A549 (cell line): Measurements from ENCODE around the gene ZSWIM1.

Experiments used
- BHLHE40 ChIP-seq: IDR thresholded peaks from 2 replicates; pipeline ENCODE4 v1.6.1; 2012; ENCODE audit warnings: low read depth, low read length, inconsistent platforms
- CBX8 ChIP-seq: fragments of 200-600 bp; sonication (generic); IDR thresholded peaks from 2 replicates; pipeline ENCODE4 v1.6.1; 2016
- TFCP2L1 ChIP-seq: fragments of 250-450 bp; sonication (Bioruptor Pico); IDR thresholded peaks from 2 replicates; pipeline ENCODE4 v1.5.0; 2021; ENCODE audit warnings: mild to moderate bottlenecking
- TP53 ChIP-seq: fragments of 250-450 bp; sonication (Bioruptor Pico); IDR thresholded peaks from 2 replicates; pipeline ENCODE4 v1.5.0; 2021; ENCODE audit warnings: mild to moderate bottlenecking, moderate library complexity
- TF ChIP-seq, protein P1 (sequence below): fragments of >200 bp; sonication (Bioruptor Twin); formaldehyde crosslinking; IDR thresholded peaks from 3 replicates; pipeline ENCODE4 v1.5.1; 2016
- TF ChIP-seq, protein P2 (sequence below): fragments of 150-350 bp; IDR thresholded peaks from 2 replicates; pipeline ENCODE4 v1.6.1; 2014; ENCODE audit warnings: low read depth, mild to moderate bottlenecking, low read length
- TF ChIP-seq, protein P3 (sequence below): fragments of 200-600 bp; sonication (generic); IDR thresholded peaks from 2 replicates; pipeline ENCODE4 v1.6.1; 2016; ENCODE audit warnings: antibody characterized with exemption, mild to moderate bottlenecking, moderate library complexity

DNA sequence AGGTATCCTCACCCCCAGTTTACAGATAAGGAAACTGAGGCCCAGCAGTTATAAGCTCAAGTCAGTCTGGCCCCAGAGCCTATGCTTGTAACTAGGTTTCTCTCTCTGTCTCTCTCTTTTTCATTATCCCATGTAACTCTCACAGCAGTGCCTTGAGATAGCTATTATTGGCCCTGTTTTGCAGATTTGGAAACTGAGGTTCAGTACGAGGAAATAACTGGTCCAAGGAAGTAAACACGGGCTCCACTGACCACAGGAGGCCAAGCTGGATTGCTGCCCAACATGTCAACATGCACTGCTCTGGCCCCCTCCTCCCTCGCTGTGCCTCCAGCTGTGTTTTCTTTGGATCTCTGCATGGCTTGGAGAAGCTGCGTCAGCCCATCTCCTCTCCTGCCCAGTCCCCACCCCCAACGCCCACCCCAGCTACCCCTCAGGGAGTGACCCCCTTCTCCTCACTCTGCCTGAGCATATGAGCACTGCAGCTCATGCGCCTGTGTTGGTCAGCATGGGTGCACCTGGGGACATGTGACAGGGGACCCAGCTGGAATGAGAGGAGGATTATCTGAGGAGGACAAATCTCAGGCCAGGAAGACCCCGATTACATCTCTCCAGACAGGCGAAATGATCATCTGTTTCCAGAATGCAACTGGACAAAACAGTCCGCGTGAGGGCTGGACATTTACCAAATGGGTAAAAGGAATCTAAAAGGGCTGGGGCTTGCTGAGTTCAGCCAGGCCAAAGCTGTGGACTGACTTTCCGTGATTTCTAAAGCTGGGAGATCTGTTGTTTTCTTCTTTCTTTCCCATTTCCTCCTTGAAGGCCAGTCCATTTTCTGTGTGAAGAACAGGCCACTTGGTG is 38.7 kb downstream of the ZSWIM1 start:
- TF ChIP-seq BHLHE40 (no peak), TFCP2L1 (CRISPR knock-in tag) (no peak), CBX8 (no peak), TP53 (CRISPR knock-in tag) (no peak)
- TF ChIP-seq, protein P1, sequence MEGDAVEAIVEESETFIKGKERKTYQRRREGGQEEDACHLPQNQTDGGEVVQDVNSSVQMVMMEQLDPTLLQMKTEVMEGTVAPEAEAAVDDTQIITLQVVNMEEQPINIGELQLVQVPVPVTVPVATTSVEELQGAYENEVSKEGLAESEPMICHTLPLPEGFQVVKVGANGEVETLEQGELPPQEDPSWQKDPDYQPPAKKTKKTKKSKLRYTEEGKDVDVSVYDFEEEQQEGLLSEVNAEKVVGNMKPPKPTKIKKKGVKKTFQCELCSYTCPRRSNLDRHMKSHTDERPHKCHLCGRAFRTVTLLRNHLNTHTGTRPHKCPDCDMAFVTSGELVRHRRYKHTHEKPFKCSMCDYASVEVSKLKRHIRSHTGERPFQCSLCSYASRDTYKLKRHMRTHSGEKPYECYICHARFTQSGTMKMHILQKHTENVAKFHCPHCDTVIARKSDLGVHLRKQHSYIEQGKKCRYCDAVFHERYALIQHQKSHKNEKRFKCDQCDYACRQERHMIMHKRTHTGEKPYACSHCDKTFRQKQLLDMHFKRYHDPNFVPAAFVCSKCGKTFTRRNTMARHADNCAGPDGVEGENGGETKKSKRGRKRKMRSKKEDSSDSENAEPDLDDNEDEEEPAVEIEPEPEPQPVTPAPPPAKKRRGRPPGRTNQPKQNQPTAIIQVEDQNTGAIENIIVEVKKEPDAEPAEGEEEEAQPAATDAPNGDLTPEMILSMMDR: no peak
- TF ChIP-seq, protein P2, sequence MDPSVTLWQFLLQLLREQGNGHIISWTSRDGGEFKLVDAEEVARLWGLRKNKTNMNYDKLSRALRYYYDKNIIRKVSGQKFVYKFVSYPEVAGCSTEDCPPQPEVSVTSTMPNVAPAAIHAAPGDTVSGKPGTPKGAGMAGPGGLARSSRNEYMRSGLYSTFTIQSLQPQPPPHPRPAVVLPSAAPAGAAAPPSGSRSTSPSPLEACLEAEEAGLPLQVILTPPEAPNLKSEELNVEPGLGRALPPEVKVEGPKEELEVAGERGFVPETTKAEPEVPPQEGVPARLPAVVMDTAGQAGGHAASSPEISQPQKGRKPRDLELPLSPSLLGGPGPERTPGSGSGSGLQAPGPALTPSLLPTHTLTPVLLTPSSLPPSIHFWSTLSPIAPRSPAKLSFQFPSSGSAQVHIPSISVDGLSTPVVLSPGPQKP: no peak
- TF ChIP-seq, protein P3, sequence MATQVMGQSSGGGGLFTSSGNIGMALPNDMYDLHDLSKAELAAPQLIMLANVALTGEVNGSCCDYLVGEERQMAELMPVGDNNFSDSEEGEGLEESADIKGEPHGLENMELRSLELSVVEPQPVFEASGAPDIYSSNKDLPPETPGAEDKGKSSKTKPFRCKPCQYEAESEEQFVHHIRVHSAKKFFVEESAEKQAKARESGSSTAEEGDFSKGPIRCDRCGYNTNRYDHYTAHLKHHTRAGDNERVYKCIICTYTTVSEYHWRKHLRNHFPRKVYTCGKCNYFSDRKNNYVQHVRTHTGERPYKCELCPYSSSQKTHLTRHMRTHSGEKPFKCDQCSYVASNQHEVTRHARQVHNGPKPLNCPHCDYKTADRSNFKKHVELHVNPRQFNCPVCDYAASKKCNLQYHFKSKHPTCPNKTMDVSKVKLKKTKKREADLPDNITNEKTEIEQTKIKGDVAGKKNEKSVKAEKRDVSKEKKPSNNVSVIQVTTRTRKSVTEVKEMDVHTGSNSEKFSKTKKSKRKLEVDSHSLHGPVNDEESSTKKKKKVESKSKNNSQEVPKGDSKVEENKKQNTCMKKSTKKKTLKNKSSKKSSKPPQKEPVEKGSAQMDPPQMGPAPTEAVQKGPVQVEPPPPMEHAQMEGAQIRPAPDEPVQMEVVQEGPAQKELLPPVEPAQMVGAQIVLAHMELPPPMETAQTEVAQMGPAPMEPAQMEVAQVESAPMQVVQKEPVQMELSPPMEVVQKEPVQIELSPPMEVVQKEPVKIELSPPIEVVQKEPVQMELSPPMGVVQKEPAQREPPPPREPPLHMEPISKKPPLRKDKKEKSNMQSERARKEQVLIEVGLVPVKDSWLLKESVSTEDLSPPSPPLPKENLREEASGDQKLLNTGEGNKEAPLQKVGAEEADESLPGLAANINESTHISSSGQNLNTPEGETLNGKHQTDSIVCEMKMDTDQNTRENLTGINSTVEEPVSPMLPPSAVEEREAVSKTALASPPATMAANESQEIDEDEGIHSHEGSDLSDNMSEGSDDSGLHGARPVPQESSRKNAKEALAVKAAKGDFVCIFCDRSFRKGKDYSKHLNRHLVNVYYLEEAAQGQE: no peak
